Activated naive CD4-positive, alpha-beta T cell treated with anti-CD3 and anti-CD28 coated beads, Interleukin-2, amount 50 U/mL, for 24 hours (primary cell): Measurements from ENCODE around the gene TEAD2.
"Not testable (repeated sequence)": the region's sequence is repeated elsewhere in the genome, so short reads cannot be mapped to it uniquely, and the experiment has no call there.

Experiments used
- H3K27ac Mint-ChIP-seq: one replicate; pipeline ENCODE4 v1.8.0; 2021; ENCODE audit warnings: mild to moderate bottlenecking, mixed read lengths
- H3K27me3 Mint-ChIP-seq: one replicate; pipeline ENCODE4 v1.8.0; 2021; ENCODE audit warnings: mixed read lengths
- H3K36me3 Mint-ChIP-seq: one replicate; pipeline ENCODE4 v1.8.0; 2021; ENCODE audit warnings: mixed read lengths
- H3K4me1 Mint-ChIP-seq: one replicate; pipeline ENCODE4 v1.8.0; 2021; ENCODE audit warnings: mixed read lengths
- H3K4me3 Mint-ChIP-seq: one replicate; pipeline ENCODE4 v1.8.0; 2021; ENCODE audit warnings: mild to moderate bottlenecking, mixed read lengths
- H3K9me3 Mint-ChIP-seq: one replicate; pipeline ENCODE4 v1.8.0; 2021; ENCODE audit warnings: mixed read lengths

The TEAD2 gene

DNA sequence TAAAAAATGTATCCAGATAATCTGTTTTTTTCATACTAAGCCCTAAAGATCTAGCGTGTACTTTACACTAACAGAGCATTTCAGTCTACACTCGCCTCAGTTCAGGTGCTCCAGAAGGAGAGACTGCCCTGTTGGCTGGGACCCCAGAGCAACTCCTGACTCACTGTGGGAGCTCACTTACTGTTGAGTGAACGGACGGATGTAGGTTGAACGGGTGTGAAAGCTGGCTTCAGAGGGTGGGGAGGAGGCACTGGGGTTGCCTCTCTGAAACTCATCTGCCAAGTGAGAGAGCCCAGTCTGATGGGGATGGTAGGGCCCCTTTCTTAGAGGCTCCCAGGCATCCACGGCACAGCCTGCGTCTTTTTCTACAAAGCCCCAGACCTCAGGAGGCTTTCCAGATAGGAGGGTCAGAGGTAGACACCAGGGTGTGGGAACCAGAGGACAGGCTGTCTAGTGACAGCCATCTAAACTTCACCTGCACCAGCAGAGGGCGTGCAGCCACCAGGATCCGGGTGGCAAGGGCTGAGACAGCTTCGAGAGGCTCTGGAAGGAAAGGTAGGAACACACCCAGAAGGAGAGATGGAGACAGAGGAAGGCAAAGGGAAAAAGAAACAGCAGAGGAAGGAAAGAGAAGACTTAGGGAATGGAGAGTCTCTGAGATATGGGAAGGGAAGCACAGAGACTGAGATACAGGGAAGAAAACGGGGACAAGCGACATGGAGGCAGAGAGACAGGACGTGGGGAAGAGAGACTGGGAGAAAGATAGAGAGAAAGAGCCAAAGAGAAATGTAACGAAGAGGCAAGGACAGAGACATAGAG lies 29.6 kb upstream of the TEAD2 start:
- Mint-ChIP-seq H3K4me3 (no peak overlapping the region), H3K9me3 (no peaks in the 10 kb centered on the region), H3K36me3 (no peaks in the 10 kb centered on the region), H3K27me3 (no peaks in the 10 kb centered on the region), H3K27ac (no peak overlapping the region), H3K4me1 (peaks cover 8% of the 10 kb centered on the region)

DNA sequence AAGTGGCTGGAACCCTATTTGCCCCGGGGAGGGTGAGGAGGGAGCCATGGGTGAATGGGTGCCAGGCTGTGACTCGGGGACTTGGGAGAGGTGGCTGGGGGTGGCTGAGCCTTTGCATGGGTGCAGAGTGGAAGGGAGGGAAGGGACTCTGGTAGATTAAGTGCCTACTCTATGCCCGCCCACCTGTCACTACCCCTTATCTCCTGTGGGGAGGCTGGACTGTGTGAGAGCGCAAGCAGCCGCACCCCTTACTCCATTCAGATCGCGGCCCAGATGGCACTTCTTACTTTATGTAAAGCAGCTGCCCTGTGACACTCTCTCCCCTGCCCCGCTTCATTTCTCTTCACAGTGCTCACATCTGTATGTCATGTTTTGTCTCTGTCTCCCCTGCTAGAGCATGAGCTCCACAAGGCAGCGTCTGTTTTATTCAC lies 28.7 kb upstream of the TEAD2 start:
- Mint-ChIP-seq H3K9me3 (no peaks in the 10 kb centered on the region), H3K36me3 (no peaks in the 10 kb centered on the region), H3K4me3 (no peak overlapping the region), H3K4me1 (peaks cover 8% of the 10 kb centered on the region), H3K27ac (no peak overlapping the region), H3K27me3 (no peaks in the 10 kb centered on the region)

DNA sequence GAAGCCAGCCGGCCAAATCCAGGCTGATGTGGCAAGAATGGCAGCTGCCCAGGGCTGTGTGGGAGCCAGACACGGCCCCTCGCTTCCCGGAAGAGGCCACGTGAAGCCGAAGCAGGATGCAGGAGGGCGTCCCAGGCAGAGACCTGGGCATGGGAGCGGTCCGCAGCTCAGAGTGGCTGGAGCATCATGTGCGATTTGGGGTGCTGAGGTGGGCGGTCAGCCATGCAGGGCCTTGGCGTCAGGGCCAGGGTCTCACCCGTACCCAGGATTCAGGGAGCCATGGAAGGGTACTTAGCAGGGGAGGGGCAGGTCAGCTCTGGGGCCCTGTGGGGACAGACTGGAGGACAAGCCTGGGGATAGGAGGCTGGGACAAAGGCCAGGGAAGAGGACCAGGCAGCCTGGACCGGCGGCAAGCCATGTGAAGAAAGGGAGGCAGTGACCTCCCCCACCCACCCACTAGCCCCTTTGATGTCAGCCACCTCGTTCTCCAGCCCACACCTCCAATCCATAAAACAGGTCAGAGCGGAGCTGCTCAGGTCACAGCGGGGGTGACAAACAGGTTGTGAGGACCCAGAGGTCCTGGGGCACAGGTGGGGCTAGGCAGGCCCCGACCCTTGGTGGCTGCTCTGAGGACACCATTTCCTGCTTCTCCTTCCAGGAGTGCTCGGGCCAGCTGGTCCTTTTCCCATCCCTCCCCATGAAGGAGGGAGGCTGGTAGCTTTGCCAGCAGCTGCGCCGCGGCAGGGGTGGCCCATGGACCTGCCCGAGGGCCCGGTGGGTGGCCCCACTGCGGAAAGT lies 28.1 kb upstream of the TEAD2 start:
- Mint-ChIP-seq H3K9me3 (no peaks in the 10 kb centered on the region), H3K4me1 (peaks cover 8% of the 10 kb centered on the region), H3K4me3 (no peak overlapping the region), H3K27ac (peak overlapping the region; percentile 41), H3K36me3 (no peaks in the 10 kb centered on the region), H3K27me3 (no peaks in the 10 kb centered on the region)

DNA sequence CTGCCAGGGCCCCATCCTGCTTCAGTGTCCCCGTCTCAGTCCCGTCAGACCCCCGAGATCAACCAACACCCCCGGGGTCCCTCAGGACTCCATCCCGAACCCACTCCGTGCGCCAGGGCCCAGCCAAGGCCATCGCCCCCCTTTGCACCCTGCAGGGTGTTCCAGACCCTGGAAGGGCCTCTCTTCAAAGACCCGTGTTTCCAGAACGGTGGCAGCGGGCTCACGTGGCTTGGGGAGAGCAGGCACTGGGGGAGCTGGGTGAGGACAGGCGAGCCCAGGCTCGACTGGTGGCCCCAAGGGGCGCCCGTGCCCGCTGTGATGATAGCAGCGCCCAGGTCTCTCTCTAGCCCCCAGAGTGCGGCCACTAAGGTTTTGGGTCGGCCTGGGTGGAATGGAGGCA lies 27.2 kb upstream of the TEAD2 start:
- H3K4me1 Mint-ChIP-seq = peaks cover 8% of the 10 kb centered on the region
- no peak overlapping the region for H3K27ac Mint-ChIP-seq
- H3K36me3 Mint-ChIP-seq = no peaks in the 10 kb centered on the region
- H3K4me3 Mint-ChIP-seq = no peak overlapping the region
- H3K27me3 Mint-ChIP-seq = no peaks in the 10 kb centered on the region
- no peaks in the 10 kb centered on the region for H3K9me3 Mint-ChIP-seq

DNA sequence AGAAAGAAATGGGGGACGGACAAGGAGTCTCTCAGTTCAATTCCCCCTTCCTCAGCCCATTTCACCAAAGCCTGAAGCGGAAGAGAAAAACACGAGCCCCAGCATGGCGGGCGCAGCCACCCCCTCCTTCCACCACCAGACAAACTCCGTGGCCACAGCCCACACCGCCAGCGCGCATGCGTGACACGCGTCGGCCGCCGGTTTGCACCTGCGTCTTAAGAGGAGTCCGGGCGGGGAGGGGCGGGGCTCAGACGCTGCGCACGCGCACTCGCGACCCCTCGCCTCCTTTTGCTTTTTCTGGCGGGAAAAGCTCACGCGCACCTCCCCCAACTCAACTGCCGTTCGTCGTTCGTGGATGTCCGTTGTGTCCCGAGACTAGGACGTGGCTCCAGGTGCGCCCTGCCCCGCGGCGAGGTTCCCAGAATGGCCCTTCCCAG lies 25.7 kb upstream of the TEAD2 start, which contains the start of gene KASH5:
Gene KASH5 (plus strand): TSS at position 314 of the 437 bp plus-strand sequence. CDS start 2,635 bp downstream, outside the sequence.
- Mint-ChIP-seq H3K27ac (peak within 1 kb of the TSS; percentile 76), H3K4me1 (peaks cover 8% of the 10 kb centered on the region), H3K9me3 (no peaks in the 10 kb centered on the region), H3K27me3 (no peaks in the 10 kb centered on the region), H3K4me3 (peak within 1 kb of the TSS; percentile 55), H3K36me3 (no peaks in the 10 kb centered on the region)

DNA sequence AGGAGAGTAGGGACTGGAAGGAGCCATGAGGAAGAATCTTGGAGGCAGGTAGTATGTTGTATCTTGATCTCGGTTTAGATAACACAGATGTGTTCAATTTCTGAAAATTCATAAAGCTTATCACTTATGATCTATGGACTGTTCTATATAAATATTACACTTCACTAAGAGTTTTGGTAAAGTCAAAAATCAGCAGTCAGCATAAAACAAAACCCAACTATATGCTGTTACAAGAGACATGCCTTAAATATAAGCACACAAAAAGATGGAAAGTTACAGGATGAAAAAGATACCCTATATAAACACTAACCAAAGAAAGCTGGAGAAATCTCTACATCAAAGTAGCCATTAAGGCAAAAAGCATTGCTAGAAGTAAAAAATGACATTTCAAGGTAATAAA lies 21.4 kb upstream of the TEAD2 start:
- H3K27ac Mint-ChIP-seq = peak overlapping the region; percentile 25
- H3K27me3 Mint-ChIP-seq = peaks cover under 1% of the 10 kb centered on the region
- H3K9me3 Mint-ChIP-seq = peaks cover 4% of the 10 kb centered on the region
- H3K4me1 Mint-ChIP-seq = peaks cover 4% of the 10 kb centered on the region
- no peak overlapping the region for H3K4me3 Mint-ChIP-seq
- peaks cover 2% of the 10 kb centered on the region for H3K36me3 Mint-ChIP-seq

DNA sequence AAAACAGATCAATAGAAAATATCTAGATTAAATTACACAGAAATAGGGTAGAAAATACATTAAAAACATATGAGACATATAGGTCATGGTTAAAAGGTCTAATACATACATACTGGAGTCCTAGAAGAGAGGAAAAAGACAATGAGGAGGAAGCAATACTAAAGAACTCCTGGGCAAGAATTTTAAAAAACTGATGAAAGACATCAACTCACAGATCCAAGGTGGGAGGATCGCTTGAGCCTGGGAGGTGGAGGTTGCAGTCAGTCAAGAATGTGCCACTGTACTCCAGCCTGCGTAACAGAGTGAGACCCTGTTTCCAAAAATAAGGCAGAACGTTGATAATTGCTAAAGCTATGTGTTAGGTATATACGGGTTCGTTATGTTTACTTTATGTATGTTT lies 20.4 kb upstream of the TEAD2 start:
- Mint-ChIP-seq H3K4me3 (no peak overlapping the region), H3K4me1 (peaks cover 4% of the 10 kb centered on the region), H3K36me3 (peaks cover 2% of the 10 kb centered on the region)

DNA sequence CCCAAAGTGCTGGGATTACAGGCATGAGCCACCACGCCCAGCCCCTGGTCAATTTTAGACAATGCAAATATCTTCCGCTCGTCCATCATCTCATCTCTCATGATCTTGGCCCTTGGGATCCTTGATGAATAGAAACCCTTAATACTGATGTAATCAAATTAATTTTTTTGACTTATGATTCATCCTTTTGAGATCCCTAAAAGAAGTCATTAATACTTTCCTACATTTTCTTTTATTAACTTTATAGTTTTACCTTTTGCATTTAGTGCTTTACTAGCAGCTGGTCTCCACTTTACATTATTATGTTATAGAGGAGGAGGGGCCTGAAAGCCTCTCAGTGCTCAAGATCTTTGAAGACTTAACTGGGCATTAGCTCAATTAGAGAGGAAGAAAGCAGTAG lies 18.2 kb upstream of the TEAD2 start:
- Mint-ChIP-seq H3K4me1 (no peaks in the 10 kb centered on the region), H3K27ac (no peak overlapping the region), H3K36me3 (peaks cover 2% of the 10 kb centered on the region), H3K4me3 (no peak overlapping the region), H3K27me3 (peaks cover 3% of the 10 kb centered on the region), H3K9me3 (peaks cover 4% of the 10 kb centered on the region)

More for the DNA sequence above, 20.4 kb upstream of the TEAD2 start:
- H3K27ac Mint-ChIP-seq = no peak overlapping the region
- peaks cover 4% of the 10 kb centered on the region for H3K9me3 Mint-ChIP-seq
- H3K27me3 Mint-ChIP-seq = peaks cover 2% of the 10 kb centered on the region

DNA sequence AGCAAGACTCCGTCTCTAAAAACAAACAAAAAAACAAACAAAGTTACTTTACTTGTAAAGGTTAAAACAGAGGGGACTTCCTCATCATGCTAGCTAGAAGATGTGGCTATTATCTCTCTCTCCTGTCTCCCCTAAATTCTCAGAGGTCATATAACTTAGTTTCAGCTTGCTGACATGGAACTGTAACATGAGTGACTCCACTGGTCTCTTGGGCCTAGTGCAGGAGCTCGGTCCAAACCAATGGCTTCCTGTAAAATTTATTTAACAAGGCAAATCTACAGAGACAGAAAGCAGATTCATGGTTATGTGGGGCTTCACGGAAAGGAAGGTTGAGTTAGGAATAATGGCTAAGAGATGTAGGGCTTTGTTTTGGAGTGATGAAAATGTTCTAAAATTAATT lies 16.3 kb upstream of the TEAD2 start:
- H3K36me3 Mint-ChIP-seq = peaks cover 2% of the 10 kb centered on the region

DNA sequence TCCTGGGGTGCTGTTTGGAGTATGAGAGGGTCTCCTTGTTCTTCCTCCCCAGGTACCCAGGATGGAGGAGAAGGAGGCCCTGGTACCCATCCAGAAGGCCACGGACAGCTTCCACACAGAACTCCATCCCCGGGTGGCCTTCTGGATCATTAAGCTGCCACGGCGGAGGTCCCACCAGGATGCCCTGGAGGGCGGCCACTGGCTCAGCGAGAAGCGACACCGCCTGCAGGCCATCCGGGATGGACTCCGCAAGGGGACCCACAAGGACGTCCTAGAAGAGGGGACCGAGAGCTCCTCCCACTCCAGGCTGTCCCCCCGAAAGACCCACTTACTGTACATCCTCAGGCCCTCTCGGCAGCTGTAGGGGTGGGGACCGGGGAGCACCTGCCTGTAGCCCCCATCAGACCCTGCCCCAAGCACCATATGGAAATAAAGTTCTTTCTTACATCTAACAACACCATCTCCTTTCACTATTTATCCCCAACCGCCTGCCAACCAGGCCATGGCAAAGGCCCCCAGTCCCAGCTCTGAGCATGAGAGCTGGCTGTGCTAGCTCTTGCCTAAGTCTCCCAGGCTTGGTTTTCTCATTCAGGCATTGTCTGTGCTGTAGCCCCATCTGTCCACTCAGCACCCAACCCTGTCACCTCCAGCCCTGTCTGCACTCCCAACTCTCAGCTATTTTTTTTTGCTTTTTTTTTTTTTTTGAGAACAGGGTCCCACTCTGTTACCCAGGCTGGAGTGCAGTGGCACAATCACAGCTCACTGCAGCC lies 12.6 kb upstream of the TEAD2 start:
- peaks cover 3% of the 10 kb centered on the region for H3K27me3 Mint-ChIP-seq
- no peaks in the 10 kb centered on the region for H3K4me1 Mint-ChIP-seq
- no peaks in the 10 kb centered on the region for H3K9me3 Mint-ChIP-seq

More for the DNA sequence above, 16.3 kb upstream of the TEAD2 start:
- Mint-ChIP-seq H3K27me3 (peaks cover 3% of the 10 kb centered on the region), H3K27ac (no peak overlapping the region), H3K4me1 (no peaks in the 10 kb centered on the region), H3K4me3 (no peak overlapping the region), H3K9me3 (peaks cover 4% of the 10 kb centered on the region)

DNA sequence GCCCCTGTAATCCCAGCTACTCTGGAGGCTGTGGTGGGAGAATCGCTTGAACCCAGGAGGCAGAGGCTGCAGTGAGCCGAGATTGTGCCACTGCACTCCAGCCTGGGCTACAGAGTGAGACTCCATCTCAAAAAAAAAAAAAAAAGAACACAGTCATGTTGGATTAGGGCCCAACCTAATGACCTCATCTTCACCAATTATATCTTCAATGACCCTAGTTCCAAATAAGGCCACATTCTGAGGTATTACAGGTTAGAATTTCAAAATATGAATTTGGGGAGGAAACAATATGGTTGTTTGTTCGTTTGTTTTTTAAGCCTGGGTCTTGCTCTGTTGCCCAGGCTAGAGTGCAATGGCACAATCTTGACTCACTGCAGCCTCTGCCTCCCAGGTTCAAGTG lies 11.0 kb upstream of the TEAD2 start:
- H3K36me3 Mint-ChIP-seq, H3K27me3 Mint-ChIP-seq, H3K4me3 Mint-ChIP-seq, H3K9me3 Mint-ChIP-seq, H3K27ac Mint-ChIP-seq, H3K4me1 Mint-ChIP-seq: not testable (repeated sequence)

More for the DNA sequence above, 12.6 kb upstream of the TEAD2 start:
- Mint-ChIP-seq H3K4me3 (no peak overlapping the region), H3K36me3 (no peaks in the 10 kb centered on the region), H3K27ac (no peak overlapping the region)

DNA sequence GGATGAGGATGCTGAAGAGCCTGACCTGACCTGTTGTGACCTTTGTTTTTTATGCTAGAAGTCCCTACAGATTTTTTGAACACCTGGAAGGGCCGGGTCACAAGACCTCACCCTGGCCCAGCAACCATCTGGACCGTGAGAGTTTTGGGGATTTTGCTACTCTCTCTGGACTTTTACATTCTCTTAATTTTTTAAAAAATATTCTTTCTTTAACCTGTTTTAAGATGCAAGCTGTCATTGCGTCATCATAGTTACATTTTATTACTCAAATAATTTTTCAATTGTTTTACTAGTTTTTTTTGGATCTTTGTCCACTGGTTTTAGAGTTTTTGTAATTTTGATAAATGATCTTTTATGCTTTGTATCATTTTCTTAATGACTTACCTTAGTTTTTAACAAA lies 9.0 kb upstream of the TEAD2 start:
- no peaks in the 10 kb centered on the region for H3K4me1 Mint-ChIP-seq
- no peaks in the 10 kb centered on the region for H3K9me3 Mint-ChIP-seq
- no peak overlapping the region for H3K27ac Mint-ChIP-seq
- H3K4me3 Mint-ChIP-seq = no peak overlapping the region
- no peaks in the 10 kb centered on the region for H3K27me3 Mint-ChIP-seq
- H3K36me3 Mint-ChIP-seq = no peaks in the 10 kb centered on the region

DNA sequence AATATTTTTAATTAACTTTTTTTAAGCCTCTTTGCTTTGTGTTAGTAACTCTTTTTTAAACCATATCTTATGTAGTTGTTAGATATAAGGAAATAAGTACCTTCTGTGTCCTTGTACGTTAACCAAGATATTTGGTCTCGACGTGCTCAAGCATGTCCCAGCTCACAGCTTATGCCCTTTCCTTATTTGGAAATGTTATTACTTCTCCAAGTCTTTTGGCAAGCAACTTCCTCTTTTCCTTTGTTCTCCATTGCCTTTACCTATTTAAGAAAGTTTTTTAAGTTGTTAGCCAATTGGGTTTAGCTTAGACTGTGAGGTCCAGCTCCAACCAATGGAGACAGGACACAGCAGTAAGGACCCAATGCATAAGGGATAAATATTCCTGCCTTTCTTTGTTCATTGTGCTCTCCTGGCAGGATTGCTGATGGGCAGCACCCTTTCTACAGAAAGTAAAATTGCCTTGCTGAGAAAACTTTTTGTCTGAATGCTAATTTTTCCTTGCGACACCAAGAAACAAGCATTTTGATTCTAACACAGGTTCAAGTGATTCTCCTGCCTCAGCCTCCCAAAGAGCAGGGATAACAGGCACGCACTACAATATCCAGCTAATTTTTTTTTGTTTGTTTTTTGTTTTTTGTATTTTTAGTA lies 6.6 kb upstream of the TEAD2 start:
- no peak overlapping the region for H3K27ac Mint-ChIP-seq
- H3K36me3 Mint-ChIP-seq = no peaks in the 10 kb centered on the region
- H3K9me3 Mint-ChIP-seq = no peaks in the 10 kb centered on the region
- peaks cover 4% of the 10 kb centered on the region for H3K27me3 Mint-ChIP-seq
- no peak overlapping the region for H3K4me3 Mint-ChIP-seq
- H3K4me1 Mint-ChIP-seq = no peaks in the 10 kb centered on the region

DNA sequence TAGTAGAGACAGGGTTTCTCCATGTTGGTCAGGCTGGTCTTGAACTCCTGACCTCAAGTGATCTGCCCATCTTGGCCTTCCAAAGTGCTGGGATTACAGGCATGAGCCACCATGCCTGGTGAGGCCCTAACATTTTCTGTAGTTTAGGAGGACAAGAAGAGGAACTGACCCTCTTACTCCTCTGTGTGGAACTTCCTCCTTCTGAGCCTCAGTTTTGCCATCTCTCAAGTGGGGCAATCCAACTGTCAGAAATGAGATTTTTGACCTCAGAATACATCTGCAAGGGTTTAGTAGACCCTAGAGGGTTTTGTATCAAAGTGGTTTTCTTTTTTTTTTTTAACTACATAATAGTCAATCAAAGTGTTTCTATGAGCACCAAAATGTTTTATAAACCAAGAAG lies 3.9 kb upstream of the TEAD2 start:
- H3K36me3 Mint-ChIP-seq = no peaks in the 10 kb centered on the region
- H3K9me3 Mint-ChIP-seq = no peaks in the 10 kb centered on the region
- H3K4me3 Mint-ChIP-seq = no peak overlapping the region
- peaks cover 2% of the 10 kb centered on the region for H3K4me1 Mint-ChIP-seq
- peaks cover 4% of the 10 kb centered on the region for H3K27me3 Mint-ChIP-seq
- H3K27ac Mint-ChIP-seq = no peak overlapping the region

DNA sequence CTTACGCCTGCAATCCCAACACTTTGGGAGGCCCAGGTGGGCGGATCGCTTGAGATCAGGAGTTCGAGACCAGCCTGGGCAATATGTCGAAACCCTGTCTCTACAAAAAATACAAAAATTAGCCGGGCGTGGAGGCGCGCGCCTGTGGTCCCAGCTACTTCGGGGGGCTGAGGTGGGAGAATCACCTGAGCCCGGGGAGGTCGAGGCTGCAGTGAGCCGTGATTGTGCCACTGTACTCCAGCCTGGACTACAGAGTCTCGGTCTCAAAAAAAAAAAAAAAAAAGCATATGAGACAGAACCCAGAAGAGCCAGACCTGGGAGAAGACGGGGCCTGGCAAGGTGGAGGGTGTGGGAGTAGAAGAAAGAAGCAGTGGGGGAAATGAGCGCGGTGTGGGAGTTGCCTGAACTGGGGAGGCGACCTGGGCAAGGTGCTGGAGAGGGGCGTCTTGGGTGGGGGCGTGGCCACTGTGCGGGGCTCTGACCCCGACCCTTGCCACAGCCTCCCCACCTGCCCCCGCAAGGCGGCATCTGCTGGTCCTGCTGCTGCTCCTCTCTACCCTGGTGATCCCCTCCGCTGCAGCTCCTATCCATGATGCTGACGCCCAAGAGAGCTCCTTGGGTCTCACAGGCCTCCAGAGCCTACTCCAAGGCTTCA lies 2.0 kb upstream of the TEAD2 start:
- H3K9me3 Mint-ChIP-seq = no peaks in the 10 kb centered on the region
- H3K36me3 Mint-ChIP-seq = no peaks in the 10 kb centered on the region
- H3K4me1 Mint-ChIP-seq = peaks cover 7% of the 10 kb centered on the region
- peaks cover 4% of the 10 kb centered on the region for H3K27me3 Mint-ChIP-seq
- H3K27ac Mint-ChIP-seq = peak overlapping the region; percentile 59
- no peak overlapping the region for H3K4me3 Mint-ChIP-seq
